Measurements from ENCODE around the gene FOXR1.

- TF ChIP-seq, protein P1, sequence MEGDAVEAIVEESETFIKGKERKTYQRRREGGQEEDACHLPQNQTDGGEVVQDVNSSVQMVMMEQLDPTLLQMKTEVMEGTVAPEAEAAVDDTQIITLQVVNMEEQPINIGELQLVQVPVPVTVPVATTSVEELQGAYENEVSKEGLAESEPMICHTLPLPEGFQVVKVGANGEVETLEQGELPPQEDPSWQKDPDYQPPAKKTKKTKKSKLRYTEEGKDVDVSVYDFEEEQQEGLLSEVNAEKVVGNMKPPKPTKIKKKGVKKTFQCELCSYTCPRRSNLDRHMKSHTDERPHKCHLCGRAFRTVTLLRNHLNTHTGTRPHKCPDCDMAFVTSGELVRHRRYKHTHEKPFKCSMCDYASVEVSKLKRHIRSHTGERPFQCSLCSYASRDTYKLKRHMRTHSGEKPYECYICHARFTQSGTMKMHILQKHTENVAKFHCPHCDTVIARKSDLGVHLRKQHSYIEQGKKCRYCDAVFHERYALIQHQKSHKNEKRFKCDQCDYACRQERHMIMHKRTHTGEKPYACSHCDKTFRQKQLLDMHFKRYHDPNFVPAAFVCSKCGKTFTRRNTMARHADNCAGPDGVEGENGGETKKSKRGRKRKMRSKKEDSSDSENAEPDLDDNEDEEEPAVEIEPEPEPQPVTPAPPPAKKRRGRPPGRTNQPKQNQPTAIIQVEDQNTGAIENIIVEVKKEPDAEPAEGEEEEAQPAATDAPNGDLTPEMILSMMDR (IDR thresholded peaks at IDR 0.05; ENCODE audit: extremely low read depth in 1 of 2, insufficient read depth in 1 of 2, low read depth in 1 of 2, low read length in 2 of 2), result no peak
- TF ChIP-seq JUN (IDR thresholded peaks at IDR 0.05; ENCODE audit: borderline replicate concordance, insufficient read depth, insufficient read length, low read depth), result no peak
- no peak for TF ChIP-seq MYC (IDR thresholded peaks at IDR 0.05; ENCODE audit: low read depth, low read length)
- no peak for TF ChIP-seq GATA2 (IDR thresholded peaks at IDR 0.05; ENCODE audit: insufficient read depth, insufficient read length, low read depth, low read length)
- TF ChIP-seq POLR2AphosphoS5 (IDR thresholded peaks at IDR 0.05; ENCODE audit: insufficient read depth, low read depth, low read length), result no peak
- no peak for TF ChIP-seq EZH2 (IDR thresholded peaks at IDR 0.05; ENCODE audit: borderline replicate concordance, low read depth, low read length, severe bottlenecking)
- no peak for TF ChIP-seq POLR2A (IDR thresholded peaks at IDR 0.05; ENCODE audit: low read depth, low read length)
These were observed 54.0 kb downstream of the FOXR1 start for GRCh38 chr11:119025541-119025940.

All from endothelial cell of umbilical vein (primary cell).